Retinal pigment epithelial cell (primary cell): ENCODE data around the gene CLMP.

Experiments used
- DNase-seq: peaks from one replicate; pipeline ENCODE4 v3.0.0-alpha.2; 2010; ENCODE audit warnings: low read depth
- H3K4me3 ChIP-seq: 2 replicates; pipeline ENCODE4 v1.5.1; 2011; ENCODE audit warnings: mild to moderate bottlenecking, low read length, control low read depth, moderate library complexity
- TF ChIP-seq, protein P1 (sequence below): conservative IDR thresholded peaks from 2 replicates; pipeline ENCODE4 v1.5.1; 2011; ENCODE audit warnings: low read depth, low read length, control low read depth, inconsistent platforms

Gene CLMP

DNA sequence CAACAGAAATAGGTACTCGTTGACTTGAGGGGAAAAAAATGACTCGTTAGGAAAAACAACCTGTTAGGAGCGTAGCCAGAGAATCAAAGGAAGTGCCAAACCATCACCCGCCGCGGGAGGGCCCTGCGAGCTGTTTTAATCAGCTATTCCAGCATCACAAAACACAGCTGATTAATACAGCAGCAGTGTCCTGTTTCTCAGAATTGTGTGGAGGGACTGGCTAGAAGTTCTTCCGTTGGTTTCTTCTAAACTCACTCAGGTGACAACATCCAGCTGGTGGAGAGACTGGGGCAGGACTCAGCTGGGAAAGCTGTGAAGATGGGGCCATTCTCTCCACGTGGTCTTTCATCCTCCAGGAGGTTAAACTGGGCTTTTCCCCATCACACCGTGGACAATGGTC lies 161.2 kb downstream of the CLMP start:
- no peak overlapping the region for H3K4me3 ChIP-seq
- no peak for DNase-seq
- TF ChIP-seq, protein P1, sequence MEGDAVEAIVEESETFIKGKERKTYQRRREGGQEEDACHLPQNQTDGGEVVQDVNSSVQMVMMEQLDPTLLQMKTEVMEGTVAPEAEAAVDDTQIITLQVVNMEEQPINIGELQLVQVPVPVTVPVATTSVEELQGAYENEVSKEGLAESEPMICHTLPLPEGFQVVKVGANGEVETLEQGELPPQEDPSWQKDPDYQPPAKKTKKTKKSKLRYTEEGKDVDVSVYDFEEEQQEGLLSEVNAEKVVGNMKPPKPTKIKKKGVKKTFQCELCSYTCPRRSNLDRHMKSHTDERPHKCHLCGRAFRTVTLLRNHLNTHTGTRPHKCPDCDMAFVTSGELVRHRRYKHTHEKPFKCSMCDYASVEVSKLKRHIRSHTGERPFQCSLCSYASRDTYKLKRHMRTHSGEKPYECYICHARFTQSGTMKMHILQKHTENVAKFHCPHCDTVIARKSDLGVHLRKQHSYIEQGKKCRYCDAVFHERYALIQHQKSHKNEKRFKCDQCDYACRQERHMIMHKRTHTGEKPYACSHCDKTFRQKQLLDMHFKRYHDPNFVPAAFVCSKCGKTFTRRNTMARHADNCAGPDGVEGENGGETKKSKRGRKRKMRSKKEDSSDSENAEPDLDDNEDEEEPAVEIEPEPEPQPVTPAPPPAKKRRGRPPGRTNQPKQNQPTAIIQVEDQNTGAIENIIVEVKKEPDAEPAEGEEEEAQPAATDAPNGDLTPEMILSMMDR, result peak; percentile 15

DNA sequence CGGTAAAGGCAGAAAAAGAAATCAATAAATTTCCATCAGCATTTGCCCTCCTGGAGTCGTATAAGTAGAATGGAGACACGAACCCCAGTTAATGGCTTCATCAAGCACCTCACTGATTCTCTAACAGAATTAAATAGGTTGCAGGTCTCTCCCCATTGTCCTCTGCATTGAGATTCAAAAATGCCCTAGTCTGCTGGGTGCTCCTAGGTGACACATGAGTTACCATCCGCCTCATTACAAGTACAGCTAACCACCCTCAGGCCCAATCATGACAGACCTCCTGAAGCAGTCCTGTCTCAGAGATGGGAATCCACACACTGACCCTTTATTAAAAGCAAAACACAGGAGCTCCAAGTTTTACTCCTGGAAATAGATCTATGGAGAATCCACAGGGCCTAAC lies 164.5 kb downstream of the CLMP start:
- no peak for DNase-seq
- TF ChIP-seq, protein P1, result no peak
- H3K4me3 ChIP-seq, result no peak overlapping the region

DNA sequence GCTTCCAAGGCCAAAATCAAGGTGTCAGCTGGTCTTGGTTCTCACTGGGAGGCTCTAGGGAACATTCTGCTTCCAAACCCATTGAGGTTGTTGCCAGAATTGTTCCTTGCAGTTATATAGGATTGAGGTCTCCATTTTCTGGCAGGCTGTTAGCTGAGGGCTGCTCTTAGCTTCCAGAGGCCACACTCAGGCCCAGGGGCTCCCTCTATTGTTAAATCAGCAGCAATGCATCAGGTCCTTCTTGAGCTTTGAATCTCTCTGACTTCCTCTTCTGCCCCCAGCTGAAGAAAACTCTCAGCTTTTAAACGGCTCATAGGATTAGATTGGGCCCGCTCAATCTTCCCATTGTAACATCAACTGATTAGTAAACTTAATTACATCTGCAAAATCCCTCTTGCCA lies 174.1 kb downstream of the CLMP start:
- TF ChIP-seq, protein P1, result peak; percentile 77
- no peak overlapping the region for H3K4me3 ChIP-seq
- no peak for DNase-seq
